HCT116 (cell line): ENCODE measurements around the gene DRG1. TPM values are rescaled to one million over a fixed set of nuclear protein-coding genes. Genes with fewer than 3 reads are reported as not detected.
"Not testable (repeated sequence)": the region's sequence is repeated elsewhere in the genome, so short reads cannot be mapped to it uniquely, and the experiment has no call there.

ENCODE experiments used
- ATAC-seq: fragments of 200-7000 bp; cut with Tn5 transposase; 2 replicates; pipeline ENCODE4 v1.9.1; 2020; ENCODE audit warnings: mild to moderate bottlenecking, moderate library complexity
- BruUV-seq: library from RNA; stranded (reverse); fragments of 400-500 nt; replicated peaks from 2 replicates; lab custom pipeline; 2021; lab: Mats Ljungman, UMichigan
- CTCF ChIA-PET: fragments of 300-600 bp; sonication (Branson Sonifier 250); formaldehyde crosslinking; loops from one replicate; lab custom pipeline; 2021; ENCODE audit warnings: antibody characterized with exemption; lab: Charles Lee
- POLR2A ChIA-PET: fragments of 300-600, 350-600 bp; sonication (Branson Sonifier 250); formaldehyde crosslinking; loops from one replicate; lab custom pipeline; 2021; ENCODE audit warnings: antibody characterized with exemption; lab: Charles Lee
- RAD21 ChIA-PET, 2 experiments: fragments of 300-600 bp; sonication (Branson Sonifier 250); formaldehyde crosslinking; loops; one replicate each; lab custom pipeline; 2023; ENCODE audit warnings: low total read pairs in 2 of 2; ENCODE audit not compliant: uncharacterized antibody in 2 of 2, unreplicated experiment in 2 of 2, low non-redundant PET in 1 of 2; lab: Charles Lee
- DNase-seq: peaks from one replicate; pipeline ENCODE4 v3.0.0-alpha.2; 2010; ENCODE audit warnings: low read depth, low spot score
- H2AFZ ChIP-seq: fragments of 200-600 bp; shearing (Covaris generic), sonication (generic); 2 replicates; pipeline ENCODE4 v1.6.1; 2017; ENCODE audit warnings: low read depth, mixed run types, mixed read lengths, antibody characterized with exemption, low read length; ENCODE audit not compliant: poor library complexity, severe bottlenecking
- H3K27ac ChIP-seq: 2 replicates; pipeline ENCODE4 v1.5.1; 2012; ENCODE audit warnings: low read depth, low read length
- H3K27me3 ChIP-seq: fragments of 200-600 bp; sonication (generic); 2 replicates; pipeline ENCODE4 v1.6.1; 2016; ENCODE audit warnings: mixed run types, low read length, mixed read lengths; ENCODE audit not compliant: insufficient read depth
- H3K36me3 ChIP-seq, 2 experiments: fragments of 200-500 bp in 1 of 2; fragments of 200-600 bp in 1 of 2; sonication (Bioruptor generic) in 1 of 2; sonication (generic) in 1 of 2; 2 replicates each; pipeline versions ENCODE4 v1.5.1 to v1.6.1; 2014 to 2016; ENCODE audit warnings: low read length in 2 of 2, inconsistent platforms in 1 of 2, mixed read lengths in 1 of 2, mixed run types in 1 of 2; ENCODE audit not compliant: insufficient read depth in 2 of 2, control insufficient read depth in 1 of 2
- H3K4me1 ChIP-seq, 2 experiments: fragments of 200-600 bp in 1 of 2; sonication (generic) in 1 of 2; 2 replicates each; pipeline versions ENCODE4 v1.5.1 to v1.6.1; 2012 to 2017; ENCODE audit warnings: low read length in 2 of 2, inconsistent platforms in 1 of 2, mild to moderate bottlenecking in 1 of 2, mixed read lengths in 1 of 2, mixed run types in 1 of 2, moderate library complexity in 1 of 2; ENCODE audit not compliant: insufficient read depth in 2 of 2, control insufficient read depth in 1 of 2
- H3K4me2 ChIP-seq: fragments of 200-600 bp; sonication (generic); 2 replicates; pipeline ENCODE4 v1.6.1; 2017; ENCODE audit warnings: mixed run types, low read length, mixed read lengths
- H3K4me3 ChIP-seq, 2 experiments: fragments of 200-600 bp in 1 of 2; sonication (generic) in 1 of 2; replicated peaks in 1 of 2; 2 replicates each; pipeline ENCODE4 v1.5.1; 2011 to 2016; ENCODE audit warnings: low read length in 2 of 2, control low read depth in 1 of 2, low read depth in 1 of 2, mild to moderate bottlenecking in 1 of 2, mixed read lengths in 1 of 2, mixed run types in 1 of 2
- H3K79me2 ChIP-seq: fragments of 200-600 bp; sonication (generic); 2 replicates; pipeline ENCODE4 v1.6.1; 2017; ENCODE audit warnings: mild to moderate bottlenecking, mixed run types, low read length, moderate library complexity, mixed read lengths; ENCODE audit not compliant: insufficient read depth
- H3K9ac ChIP-seq: fragments of 200-600 bp; sonication (generic); 2 replicates; pipeline ENCODE4 v1.6.1; 2016; ENCODE audit warnings: low read length, mixed read lengths
- H3K9me2 ChIP-seq: fragments of 200-600 bp; sonication (generic), shearing (Covaris generic); 2 replicates; pipeline ENCODE4 v1.6.1; 2017; ENCODE audit warnings: mixed run types, mild to moderate bottlenecking, moderate library complexity; ENCODE audit not compliant: insufficient read depth
- H3K9me3 ChIP-seq, 2 experiments: fragments of 200-500 bp in 1 of 2; fragments of 200-600 bp in 1 of 2; sonication (Bioruptor generic) in 1 of 2; sonication (generic) in 1 of 2; 2 replicates each; pipeline ENCODE4 v1.6.1; 2014 to 2017; ENCODE audit warnings: low read length in 2 of 2, mixed read lengths in 2 of 2, inconsistent platforms in 1 of 2, low read depth in 1 of 2, mild to moderate bottlenecking in 1 of 2, mixed run types in 1 of 2, moderate library complexity in 1 of 2; ENCODE audit not compliant: control insufficient read depth in 1 of 2, insufficient read depth in 1 of 2
- H4K20me1 ChIP-seq: fragments of 200-600 bp; sonication (generic), shearing (Covaris generic); 2 replicates; pipeline ENCODE4 v1.6.1; 2017; ENCODE audit warnings: mixed run types, mild to moderate bottlenecking, moderate library complexity; ENCODE audit not compliant: insufficient read depth
- CBX3 ChIP-seq: IDR thresholded peaks from 2 replicates; pipeline ENCODE4 v1.6.1; 2012; ENCODE audit warnings: low read depth
- EZH2phosphoT487 ChIP-seq: fragments of 200-600 bp; IDR thresholded peaks from 2 replicates; pipeline ENCODE4 v1.6.1; 2018; ENCODE audit warnings: antibody characterized with exemption, borderline replicate concordance
- FOSL1 ChIP-seq: IDR thresholded peaks from 2 replicates; pipeline ENCODE4 v1.6.1; 2012; ENCODE audit warnings: low read depth
- POLR2A ChIP-seq: IDR thresholded peaks from 2 replicates; pipeline ENCODE4 v1.7.0; 2011; ENCODE audit warnings: borderline replicate concordance; ENCODE audit not compliant: insufficient read depth, insufficient read length; ENCODE audit errors: extremely low read depth
- POLR2AphosphoS5 ChIP-seq: IDR thresholded peaks from 2 replicates; pipeline ENCODE4 v1.6.1; 2011; ENCODE audit warnings: mild to moderate bottlenecking, low read depth, low read length, moderate library complexity
- SP1 ChIP-seq: IDR thresholded peaks from 2 replicates; pipeline ENCODE4 v1.6.1; 2012; ENCODE audit warnings: low read depth
- TCF7L2 ChIP-seq: IDR thresholded peaks from 2 replicates; pipeline ENCODE4 v1.7.0; 2011; ENCODE audit warnings: borderline replicate concordance, inconsistent platforms; ENCODE audit not compliant: insufficient read depth, insufficient read length; ENCODE audit errors: extremely low read depth
- YY1 ChIP-seq: IDR thresholded peaks from 2 replicates; pipeline ENCODE4 v1.6.1; 2011; ENCODE audit warnings: low read length, low read depth, moderate library complexity, mild to moderate bottlenecking; ENCODE audit not compliant: insufficient replicate concordance; ENCODE audit errors: extremely low read depth
- intact Hi-C: fragments of 100-400 bp; cut with micrococcal nuclease; formaldehyde crosslinking; loops from 2 replicates; pipeline ENCODE4 v1.10.0; 2022
- total RNA-seq: library from RNA; stranded (reverse); gene quantifications from one replicate; pipeline ENCODE4 v1.2.1, GENCODE V29; 2021; ENCODE audit not compliant: unreplicated experiment
- TF ChIP-seq, protein P1 (sequence below), 3 experiments: fragments of 200-600 bp in 1 of 3; sonication (generic) in 1 of 3; IDR thresholded peaks in 2 of 3; conservative IDR thresholded peaks in 1 of 3; 2 replicates each; pipeline ENCODE4 v1.5.1; 2012 to 2017; ENCODE audit warnings: low read depth in 2 of 3, low read length in 2 of 3, antibody characterized with exemption in 1 of 3, borderline replicate concordance in 1 of 3, control low read depth in 1 of 3, mild to moderate bottlenecking in 1 of 3, mixed read lengths in 1 of 3, mixed run types in 1 of 3, moderate library complexity in 1 of 3; ENCODE audit not compliant: insufficient read depth in 1 of 3

The DRG1 gene
- total RNA-seq, 1 experiment from 2014 or later = 68.2 TPM

DNA sequence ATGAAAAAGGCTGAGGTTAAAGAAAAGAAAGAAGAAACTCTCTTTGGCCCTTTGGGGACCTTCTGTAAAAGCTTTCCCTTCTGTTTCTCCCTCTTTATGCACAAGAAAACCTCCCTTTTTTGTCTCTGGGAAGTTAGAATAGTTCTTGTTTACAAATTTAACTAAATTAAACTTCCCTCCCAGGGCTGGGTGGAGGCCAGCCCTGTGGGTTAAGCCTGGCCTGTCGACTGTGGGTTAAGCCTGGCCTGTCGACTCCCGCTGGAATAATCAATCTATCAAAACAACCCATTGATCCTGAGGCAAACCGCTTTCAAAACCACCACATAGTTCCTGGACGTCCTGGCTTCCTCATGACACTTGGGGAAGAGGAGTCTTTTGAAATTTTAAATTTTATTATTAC is 1.2 kb upstream of the DRG1 start:
- H3K9me3 ChIP-seq = no peaks in the 10 kb centered on the region
- H3K27me3 ChIP-seq = no peaks in the 10 kb centered on the region
- DNase-seq (no peak), ATAC-seq (no peak)
- peaks cover 7 to 14% of the 10 kb centered on the region in 2 experiments for H3K4me1 ChIP-seq
- H2AFZ ChIP-seq = peak overlapping the region; percentile 14
- peaks cover 38% of the 10 kb centered on the region for H3K79me2 ChIP-seq
- CTCF ChIA-PET = no interaction called here
- H4K20me1 ChIP-seq = no peaks in the 10 kb centered on the region
- no peak overlapping the region for H3K4me2 ChIP-seq
- no TSS peak for BruUV-seq
- no peak overlapping the region; the same call in 1 of the 2 replicates for H3K27ac ChIP-seq
- RAD21 ChIA-PET = no interaction called here
- POLR2A ChIA-PET = no interaction called here
- TF ChIP-seq SP1 (no peak), YY1 (no peak), POLR2AphosphoS5 (no peak)
- no peak overlapping the region for H3K9ac ChIP-seq
- no peak overlapping the region for H3K4me3 ChIP-seq
- H3K9me2 ChIP-seq = no peaks in the 10 kb centered on the region
- H3K36me3 ChIP-seq = peaks cover 7 to 9% of the 10 kb centered on the region in 2 experiments; a peak in 3 of 4 replicates
- intact Hi-C loops = loop anchor here (2.0 kb wide), 1 partner anchor 51 kb away; the partner anchor contains the start of gene PATZ1

DNA sequence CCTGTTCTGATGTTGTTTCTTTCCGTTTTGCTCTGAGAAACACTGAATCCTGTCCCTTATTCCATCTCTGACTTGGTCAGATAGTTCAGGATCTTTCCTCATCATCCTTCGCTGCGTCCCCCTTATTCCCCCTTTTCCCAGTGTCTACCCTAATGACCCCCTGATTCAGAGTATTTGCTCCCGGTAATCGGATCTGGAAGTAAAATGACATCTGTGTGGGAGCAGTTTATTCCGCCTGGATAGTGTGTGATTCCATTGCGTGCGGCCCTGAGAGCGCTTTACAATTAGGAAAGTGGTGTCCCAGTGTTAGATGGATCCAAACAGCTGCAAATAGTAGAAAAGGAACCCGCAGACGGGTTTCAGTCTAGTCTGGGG is 606 bp downstream of the DRG1 start:
- ATAC-seq (no peak), DNase-seq (no peak)
- POLR2A ChIA-PET = no interaction called here
- Histone ChIP-seq H3K4me1 (peaks cover 7 to 14% of the 10 kb centered on the region in 2 experiments), H3K9ac (peak overlapping the region; percentile 92), H3K36me3 (peaks cover 18 to 21% of the 10 kb centered on the region in 2 experiments; a peak in 3 of 4 replicates), H3K27me3 (no peaks in the 10 kb centered on the region), H3K4me3 (peak overlapping the region; percentile 95 to 97), H3K9me2 (no peaks in the 10 kb centered on the region), H3K4me2 (peak overlapping the region; percentile 93), H2AFZ (no peak overlapping the region), H3K79me2 (peaks cover 56% of the 10 kb centered on the region), H3K27ac (peak overlapping the region; percentile 65), H4K20me1 (no peaks in the 10 kb centered on the region), H3K9me3 (no peaks in the 10 kb centered on the region)
- CTCF ChIA-PET = no interaction called here
- RAD21 ChIA-PET = no interaction called here
- no peak for TF ChIP-seq POLR2AphosphoS5
- TF ChIP-seq EZH2phosphoT487 = no peak
- no peak for TF ChIP-seq TCF7L2
- TF ChIP-seq CBX3 = no peak
- TF ChIP-seq, protein P1, sequence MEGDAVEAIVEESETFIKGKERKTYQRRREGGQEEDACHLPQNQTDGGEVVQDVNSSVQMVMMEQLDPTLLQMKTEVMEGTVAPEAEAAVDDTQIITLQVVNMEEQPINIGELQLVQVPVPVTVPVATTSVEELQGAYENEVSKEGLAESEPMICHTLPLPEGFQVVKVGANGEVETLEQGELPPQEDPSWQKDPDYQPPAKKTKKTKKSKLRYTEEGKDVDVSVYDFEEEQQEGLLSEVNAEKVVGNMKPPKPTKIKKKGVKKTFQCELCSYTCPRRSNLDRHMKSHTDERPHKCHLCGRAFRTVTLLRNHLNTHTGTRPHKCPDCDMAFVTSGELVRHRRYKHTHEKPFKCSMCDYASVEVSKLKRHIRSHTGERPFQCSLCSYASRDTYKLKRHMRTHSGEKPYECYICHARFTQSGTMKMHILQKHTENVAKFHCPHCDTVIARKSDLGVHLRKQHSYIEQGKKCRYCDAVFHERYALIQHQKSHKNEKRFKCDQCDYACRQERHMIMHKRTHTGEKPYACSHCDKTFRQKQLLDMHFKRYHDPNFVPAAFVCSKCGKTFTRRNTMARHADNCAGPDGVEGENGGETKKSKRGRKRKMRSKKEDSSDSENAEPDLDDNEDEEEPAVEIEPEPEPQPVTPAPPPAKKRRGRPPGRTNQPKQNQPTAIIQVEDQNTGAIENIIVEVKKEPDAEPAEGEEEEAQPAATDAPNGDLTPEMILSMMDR (IDR thresholded peaks at IDR 0.05 in 2 of 3, conservative IDR thresholded peaks at IDR 0.05 in 1 of 3; ENCODE audit: borderline replicate concordance in 1 of 3, insufficient read depth in 1 of 3, low read depth in 2 of 3, low read length in 2 of 3) = no peak
- TF ChIP-seq POLR2A = no peak
- no peak for TF ChIP-seq FOSL1
- TSS peak; percentile 68 for BruUV-seq
- intact Hi-C loops = no loop called here

DNA sequence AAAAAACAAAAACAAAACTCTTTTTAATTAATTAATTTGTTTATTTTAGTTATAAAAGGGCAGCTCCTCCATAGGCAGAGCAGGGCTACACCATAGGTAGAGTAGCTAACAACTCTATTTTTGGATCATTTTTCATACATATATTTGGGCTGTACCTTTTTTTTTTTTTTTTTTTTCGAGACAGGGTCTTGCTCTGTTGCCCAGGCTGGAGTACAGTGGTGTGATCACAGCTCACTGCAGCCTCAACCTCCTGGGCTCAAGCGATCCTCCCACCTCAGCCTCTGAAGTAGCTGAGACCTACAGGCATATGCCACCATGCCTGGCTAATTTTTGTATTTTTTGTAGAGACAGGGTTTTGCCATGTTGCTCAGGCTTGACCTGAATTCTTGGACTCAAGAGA is 2.9 kb downstream of the DRG1 start:
- RAD21 ChIA-PET, BruUV-seq, H3K4me3 ChIP-seq, ATAC-seq, H3K27me3 ChIP-seq, H2AFZ ChIP-seq, H3K9ac ChIP-seq, H3K9me3 ChIP-seq, POLR2A ChIA-PET, H4K20me1 ChIP-seq, H3K27ac ChIP-seq, DNase-seq, H3K9me2 ChIP-seq, intact Hi-C loops, H3K4me2 ChIP-seq, CTCF ChIA-PET: not testable (repeated sequence)
- peaks cover 75% of the 10 kb centered on the region for H3K79me2 ChIP-seq
- peaks cover 29% of the 10 kb centered on the region in 2 experiments; a peak in 3 of 4 replicates for H3K36me3 ChIP-seq
- H3K4me1 ChIP-seq = peaks cover 7 to 14% of the 10 kb centered on the region in 2 experiments
